HG03103 (cell line): Measurements from ENCODE around the gene PPP1R12B.
"Not testable (repeated sequence)": the region's sequence is repeated elsewhere in the genome, so short reads cannot be mapped to it uniquely, and the experiment has no call there.

Experiments used
- ATAC-seq: cut with Tn5 transposase; IDR thresholded peaks from one replicate; pipeline ENCODE4 v1.9.1; 2021; ENCODE audit warnings: low read depth; ENCODE audit not compliant: unreplicated experiment

PPP1R12B gene

DNA sequence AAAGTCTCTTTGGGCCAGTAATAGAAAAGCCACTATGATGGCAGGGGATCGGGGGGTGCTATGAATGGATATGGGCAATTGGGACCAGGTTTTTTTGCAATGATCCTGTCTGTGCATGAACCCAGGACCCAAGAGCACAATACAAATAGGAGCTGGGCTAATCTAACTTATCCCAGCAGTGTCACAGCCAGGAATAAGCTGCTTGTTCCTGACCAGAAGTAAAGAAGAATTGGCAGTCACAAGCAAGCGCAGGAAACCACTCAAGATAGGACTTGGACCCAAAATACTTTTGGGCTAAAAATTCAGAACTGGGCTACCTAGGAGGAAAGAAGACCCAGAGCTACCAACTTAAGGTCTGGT is 172.3 kb downstream of the PPP1R12B start:
- ATAC-seq = not testable (repeated sequence)

- not testable (repeated sequence) for ATAC-seq
These were observed 173.0 kb downstream of the PPP1R12B start for GRCh38 chr1:202521484-202521883.

- ATAC-seq = no peak
These were observed 173.4 kb downstream of the PPP1R12B start for GRCh38 chr1:202521886-202522285.

DNA sequence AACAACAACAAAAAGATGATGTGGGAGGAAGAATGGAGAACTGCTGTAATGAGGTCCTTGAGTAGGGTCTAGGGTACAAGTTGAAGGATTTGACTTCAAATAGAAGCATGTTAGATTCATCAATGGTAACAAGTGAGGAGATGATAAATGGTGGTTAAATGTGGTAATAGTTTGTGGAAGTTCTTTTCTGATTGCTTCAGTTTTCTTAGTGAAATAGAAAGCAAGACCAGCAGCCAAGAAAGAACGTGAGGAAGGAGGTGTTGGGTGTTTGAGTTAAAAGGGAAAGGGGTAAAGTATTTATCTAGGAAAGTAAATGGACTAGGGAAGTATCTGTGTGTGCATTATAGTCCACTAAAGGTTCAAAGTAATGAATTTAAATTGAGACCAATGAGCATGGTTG is 177.6 kb downstream of the PPP1R12B start:
- not testable (repeated sequence) for ATAC-seq

DNA sequence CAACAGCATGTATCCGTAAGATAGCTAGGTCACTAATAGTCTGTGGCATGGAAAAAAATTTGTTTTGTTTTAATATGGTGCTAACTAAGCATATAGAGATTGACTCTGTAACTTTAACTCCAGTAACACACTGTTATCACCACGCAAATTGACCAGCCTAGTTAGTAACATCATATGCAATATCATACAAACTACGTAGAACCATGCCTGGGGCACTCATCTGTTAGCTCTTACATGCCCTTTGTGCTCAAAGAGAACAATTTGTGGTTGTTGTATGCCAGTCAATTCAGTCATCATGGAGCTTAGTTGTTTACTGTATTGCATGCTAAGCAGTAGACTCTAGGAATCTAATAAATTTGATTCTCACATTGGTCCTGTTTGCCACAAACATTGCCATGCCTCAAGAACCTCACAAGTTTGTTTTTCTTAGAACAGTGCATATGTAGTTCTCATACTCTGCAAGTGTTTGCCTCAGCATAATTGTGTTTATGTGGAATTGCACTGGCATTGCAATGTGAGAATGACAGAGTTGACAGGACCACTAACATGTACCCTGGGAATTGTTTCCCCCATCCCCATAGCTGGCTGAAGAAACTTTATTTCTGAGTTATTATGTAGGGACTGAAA is 179.7 kb downstream of the PPP1R12B start:
- not testable (repeated sequence) for ATAC-seq

DNA sequence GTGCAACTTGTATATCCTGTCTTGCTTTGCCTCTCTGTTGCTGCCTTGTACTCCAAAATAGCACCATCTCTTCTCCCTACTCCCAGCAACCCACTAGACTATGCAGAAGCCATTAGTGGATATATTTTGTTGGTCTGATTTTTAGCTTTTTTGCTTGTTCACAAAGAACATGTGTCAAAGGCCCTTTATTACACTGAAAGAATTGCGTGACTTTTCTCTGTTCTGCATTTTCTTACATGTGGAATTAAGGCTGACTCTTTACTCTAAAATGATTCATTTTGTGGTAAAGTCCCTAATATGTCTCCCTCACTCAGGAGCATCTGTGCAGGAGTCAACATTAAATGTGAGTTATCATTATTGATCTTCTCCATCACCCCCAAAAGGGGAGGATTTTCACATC is 182.2 kb downstream of the PPP1R12B start:
- not testable (repeated sequence) for ATAC-seq

- ATAC-seq = no peak
These were observed 182.9 kb downstream of the PPP1R12B start for GRCh38 chr1:202531472-202531811.

- ATAC-seq = not testable (repeated sequence)
These were observed 183.5 kb downstream of the PPP1R12B start for GRCh38 chr1:202531812-202532616.

DNA sequence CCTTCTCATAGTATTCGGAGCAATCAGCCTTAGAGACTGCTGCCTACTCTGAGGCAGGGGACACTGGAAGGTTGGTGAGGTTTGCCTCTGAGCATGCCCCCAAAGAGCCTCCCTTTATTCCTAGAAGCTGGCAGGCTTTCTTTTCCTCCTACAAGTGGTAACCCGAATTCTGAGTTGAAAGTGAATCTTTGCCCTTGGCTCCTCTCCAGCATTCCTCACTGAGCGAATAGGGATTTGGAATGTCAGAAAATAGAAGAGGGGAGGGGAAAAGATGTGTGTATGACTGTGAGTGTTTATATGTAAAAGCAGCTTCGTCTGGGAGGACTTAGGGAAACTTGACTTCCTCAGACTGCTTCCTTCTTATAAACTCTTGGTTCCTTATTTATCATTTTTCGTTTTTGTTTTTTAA is 190.7 kb downstream of the PPP1R12B start:
- not testable (repeated sequence) for ATAC-seq

DNA sequence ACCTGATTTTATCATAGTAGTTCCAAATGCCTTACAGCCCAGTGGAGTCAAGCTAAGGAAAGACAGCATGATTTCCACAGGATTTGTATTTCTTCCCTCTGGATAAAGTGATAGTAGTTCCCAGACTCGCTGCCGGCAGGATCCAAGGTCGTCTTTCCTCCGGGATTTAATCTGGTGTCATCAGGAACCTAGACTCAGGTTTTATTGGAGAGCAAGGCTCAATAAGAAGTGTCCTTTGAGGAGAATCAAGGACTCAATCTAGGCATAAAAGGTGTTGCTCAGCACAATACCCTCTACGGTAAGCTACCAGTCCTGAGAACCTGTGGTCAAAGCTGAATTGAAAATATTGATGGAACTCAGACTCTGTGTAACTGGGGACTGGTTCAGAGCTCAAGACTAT is 191.1 kb downstream of the PPP1R12B start:
- ATAC-seq = not testable (repeated sequence)

DNA sequence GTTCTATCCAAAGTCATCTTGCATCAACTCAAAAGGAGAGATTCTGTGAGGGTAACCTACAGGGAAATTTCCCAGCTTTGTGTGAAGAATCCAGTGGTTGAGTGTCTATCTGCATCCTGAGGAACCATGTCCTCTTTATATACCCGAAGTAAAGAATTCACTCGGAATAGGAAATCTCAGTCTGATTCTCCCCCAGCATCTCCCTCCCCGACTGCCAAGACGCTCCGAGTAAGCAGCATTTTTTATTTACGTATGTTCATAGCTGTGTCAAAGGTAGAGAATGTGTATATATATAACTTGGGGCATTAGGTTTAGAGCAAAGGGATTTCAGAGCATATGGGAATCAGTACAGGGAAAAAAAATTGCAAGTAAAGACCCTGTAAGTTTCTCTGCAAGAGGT is 191.5 kb downstream of the PPP1R12B start:
- ATAC-seq = no peak

- no peak for ATAC-seq
These were observed 191.9 kb downstream of the PPP1R12B start for GRCh38 chr1:202540448-202540847.

DNA sequence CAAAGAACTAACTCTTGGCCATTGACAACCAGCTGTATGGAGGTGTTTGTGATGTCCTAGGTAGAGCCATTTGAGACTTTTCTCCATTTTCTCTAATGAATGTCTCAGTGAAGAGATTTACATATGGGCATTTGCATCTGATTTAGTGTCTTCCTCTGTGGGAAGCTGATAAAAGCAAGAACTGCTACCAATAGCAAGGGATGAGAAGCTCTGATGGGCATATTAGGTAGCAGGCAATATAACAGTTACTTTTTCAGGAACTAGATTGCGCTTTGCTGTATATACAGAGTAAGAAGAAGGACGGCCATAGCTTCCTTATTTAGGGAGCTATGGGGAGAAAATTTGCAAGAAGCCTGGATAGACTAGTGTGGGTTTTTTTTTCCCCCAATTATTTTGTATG is 192.4 kb downstream of the PPP1R12B start:
- not testable (repeated sequence) for ATAC-seq

- ATAC-seq = not testable (repeated sequence)
These were observed 193.9 kb downstream of the PPP1R12B start for GRCh38 chr1:202542415-202542814.

GRCh38 chr1:202543537-202543936 is 195.0 kb downstream of the PPP1R12B start:
- ATAC-seq = not testable (repeated sequence)

DNA sequence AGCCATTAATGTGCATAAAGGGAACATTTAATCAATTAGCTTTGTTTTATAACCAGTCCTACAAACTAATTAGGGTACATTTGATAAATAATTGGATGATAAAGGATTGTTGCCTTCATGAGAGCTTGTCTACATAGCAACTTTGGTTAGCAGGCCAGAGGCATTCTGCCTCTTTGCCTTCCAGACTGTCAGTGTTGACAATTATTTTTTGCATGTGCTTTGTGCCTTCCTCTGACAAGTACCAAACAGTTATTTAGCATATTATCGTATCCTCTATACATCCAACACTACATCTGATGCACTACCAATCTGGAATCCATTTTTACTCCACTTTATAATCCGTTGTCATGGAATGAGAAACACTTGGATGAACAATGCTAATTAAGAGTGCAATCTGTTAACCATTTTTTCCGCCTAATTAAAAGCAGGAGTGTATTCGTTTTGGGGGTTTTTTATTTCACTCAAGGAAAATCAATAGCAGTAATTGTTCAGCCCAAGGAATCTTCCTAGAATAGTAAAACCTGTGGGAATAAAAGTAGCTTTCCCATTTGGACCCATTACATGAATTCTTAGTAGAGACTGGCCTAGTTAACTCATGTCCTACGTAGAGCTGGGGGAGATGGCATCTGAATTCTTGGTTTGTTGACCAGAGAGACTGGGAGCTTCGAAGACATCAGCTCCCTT is 196.4 kb downstream of the PPP1R12B start:
- ATAC-seq = not testable (repeated sequence)

GRCh38 chr1:202545647-202546303 is 197.3 kb downstream of the PPP1R12B start:
- not testable (repeated sequence) for ATAC-seq

DNA sequence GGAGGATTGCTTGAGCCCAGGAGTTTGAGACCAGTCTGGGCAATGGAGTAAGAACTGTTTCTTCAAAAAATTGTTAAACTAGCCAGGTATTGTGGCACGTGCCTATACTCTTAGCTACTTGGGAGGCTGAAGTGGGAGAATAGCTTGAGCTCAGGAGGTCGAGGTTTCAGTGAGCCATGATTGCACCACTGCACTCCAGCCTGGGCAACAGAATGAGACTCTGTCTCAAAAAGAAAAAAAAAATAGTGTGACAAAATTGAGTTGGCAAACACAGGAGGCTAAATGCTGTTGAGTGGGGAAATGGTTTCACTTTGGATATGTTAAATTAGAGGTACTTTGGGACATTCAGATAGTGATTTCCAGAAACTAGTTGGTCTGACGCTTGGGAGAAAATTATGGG is 197.9 kb downstream of the PPP1R12B start:
- not testable (repeated sequence) for ATAC-seq

- ATAC-seq = peak; percentile 63
These were observed 198.3 kb downstream of the PPP1R12B start for GRCh38 chr1:202546796-202547195.

- no peak for ATAC-seq
These were observed 198.7 kb downstream of the PPP1R12B start for GRCh38 chr1:202547215-202547614.

DNA sequence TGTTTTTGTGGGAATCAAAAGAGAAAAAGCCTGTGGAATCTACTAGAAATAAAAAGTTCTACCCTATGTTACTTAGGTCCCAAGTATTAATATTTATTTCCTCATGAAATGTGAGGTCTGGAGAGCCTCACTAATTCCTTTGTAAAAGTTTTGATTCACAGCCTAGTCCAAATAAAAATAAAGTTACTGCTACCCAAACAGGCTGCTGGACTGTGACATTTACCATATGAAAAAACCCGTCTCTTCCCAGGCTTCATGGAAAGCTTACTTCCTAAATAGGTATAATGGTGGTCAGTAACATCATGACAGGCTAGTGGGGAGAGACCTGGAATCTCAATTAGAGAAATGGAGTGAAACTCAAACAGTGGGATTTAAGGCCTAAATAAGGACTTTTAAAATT is 201.6 kb downstream of the PPP1R12B start:
- ATAC-seq = not testable (repeated sequence)
